ENCODE results near the gene USH1C.

USH1C gene

DNA sequence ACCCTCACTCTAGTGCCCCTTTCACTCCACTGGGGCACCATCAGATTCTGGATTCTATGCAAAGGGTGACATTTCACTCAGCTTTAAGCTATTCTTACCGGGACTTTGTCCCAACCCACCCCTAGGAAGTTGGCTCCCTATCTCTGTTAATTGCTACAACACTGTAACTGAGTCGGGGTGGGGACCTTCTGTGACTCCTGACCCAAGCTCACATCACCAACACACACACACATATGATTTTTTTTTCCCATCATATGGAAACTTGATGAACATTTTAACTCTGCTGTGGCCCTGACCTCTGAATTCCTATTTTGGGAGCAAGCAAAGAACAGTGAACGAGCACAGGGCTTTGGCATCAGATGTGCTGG is 16.6 kb downstream of the USH1C start:
- Histone ChIP-seq H3K27ac (ENCODE audit: low read length) (no peak overlapping the region), H2AFZ (ENCODE audit: low read depth, low read length) (no peak overlapping the region), H3K4me2 (ENCODE audit: low read length) (no peak overlapping the region), H3K4me3 (ENCODE audit: low read length) (no peak overlapping the region), H3K9ac (ENCODE audit: low read length) (no peak overlapping the region), H3K9me3 (ENCODE audit: insufficient read depth, low read length) (no peaks in the 10 kb centered on the region), H3K79me2 (ENCODE audit: low read length) (no peaks in the 10 kb centered on the region), H4K20me1 (ENCODE audit: insufficient read depth, low read length) (no peaks in the 10 kb centered on the region), H3K4me1 (ENCODE audit: low read length) (no peaks in the 10 kb centered on the region), H3K27me3 (ENCODE audit: low read depth, low read length) (peaks cover 24% of the 10 kb centered on the region), H3K36me3 (replicated peaks; ENCODE audit: low read depth, low read length) (no peaks in the 10 kb centered on the region)
- TF ChIP-seq, protein P1, sequence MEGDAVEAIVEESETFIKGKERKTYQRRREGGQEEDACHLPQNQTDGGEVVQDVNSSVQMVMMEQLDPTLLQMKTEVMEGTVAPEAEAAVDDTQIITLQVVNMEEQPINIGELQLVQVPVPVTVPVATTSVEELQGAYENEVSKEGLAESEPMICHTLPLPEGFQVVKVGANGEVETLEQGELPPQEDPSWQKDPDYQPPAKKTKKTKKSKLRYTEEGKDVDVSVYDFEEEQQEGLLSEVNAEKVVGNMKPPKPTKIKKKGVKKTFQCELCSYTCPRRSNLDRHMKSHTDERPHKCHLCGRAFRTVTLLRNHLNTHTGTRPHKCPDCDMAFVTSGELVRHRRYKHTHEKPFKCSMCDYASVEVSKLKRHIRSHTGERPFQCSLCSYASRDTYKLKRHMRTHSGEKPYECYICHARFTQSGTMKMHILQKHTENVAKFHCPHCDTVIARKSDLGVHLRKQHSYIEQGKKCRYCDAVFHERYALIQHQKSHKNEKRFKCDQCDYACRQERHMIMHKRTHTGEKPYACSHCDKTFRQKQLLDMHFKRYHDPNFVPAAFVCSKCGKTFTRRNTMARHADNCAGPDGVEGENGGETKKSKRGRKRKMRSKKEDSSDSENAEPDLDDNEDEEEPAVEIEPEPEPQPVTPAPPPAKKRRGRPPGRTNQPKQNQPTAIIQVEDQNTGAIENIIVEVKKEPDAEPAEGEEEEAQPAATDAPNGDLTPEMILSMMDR (IDR thresholded peaks at IDR 0.05; ENCODE audit: low read depth, low read length), result no peak
- no peak for TF ChIP-seq EZH2phosphoT487 (IDR thresholded peaks at IDR 0.05; ENCODE audit: low read depth)

DNA sequence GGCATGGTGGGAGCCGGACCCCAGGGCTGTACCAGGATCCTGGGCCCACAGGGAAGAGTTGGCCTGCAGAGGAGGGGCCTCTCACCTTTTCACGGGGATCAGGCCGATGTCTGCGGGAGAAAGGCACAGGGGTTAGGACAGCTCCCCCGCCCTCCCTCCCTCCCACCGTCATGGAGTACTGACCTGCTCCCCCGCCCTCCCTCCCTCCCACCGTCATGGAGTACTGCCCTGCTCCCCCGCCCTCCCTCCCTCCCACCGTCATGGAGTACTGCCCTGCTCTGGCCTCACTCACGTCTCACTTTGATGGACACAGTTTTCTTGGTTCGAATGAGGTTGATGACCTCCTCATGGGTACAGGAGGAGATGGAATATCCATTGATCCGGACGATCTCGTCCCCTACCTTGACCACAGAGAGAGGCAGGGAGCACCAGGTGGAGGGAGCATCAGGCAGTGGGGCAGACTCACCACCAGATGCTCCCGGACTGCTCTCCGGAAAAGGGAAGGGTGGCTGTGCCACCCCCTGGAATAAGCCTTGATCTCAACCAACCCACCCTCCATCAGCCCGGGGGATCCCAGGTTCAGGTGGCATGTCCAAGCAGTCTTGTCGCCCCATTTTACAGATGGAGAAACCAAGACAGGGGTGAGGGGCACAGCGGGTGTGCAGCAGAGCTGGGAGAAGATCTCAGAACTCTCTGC is 17.1 kb downstream of the USH1C start:
- H3K27me3 ChIP-seq (ENCODE audit: low read depth, low read length), result peaks cover 22% of the 10 kb centered on the region
- H3K9ac ChIP-seq (ENCODE audit: low read length), result no peak overlapping the region
- H3K4me1 ChIP-seq (ENCODE audit: low read length), result no peaks in the 10 kb centered on the region
- no peak overlapping the region for H2AFZ ChIP-seq (ENCODE audit: low read depth, low read length)
- no peak overlapping the region for H3K27ac ChIP-seq (ENCODE audit: low read length)
- no peaks in the 10 kb centered on the region for H3K36me3 ChIP-seq (replicated peaks; ENCODE audit: low read depth, low read length)
- no peak for TF ChIP-seq EZH2phosphoT487 (IDR thresholded peaks at IDR 0.05; ENCODE audit: low read depth)
- TF ChIP-seq, protein P1 (IDR thresholded peaks at IDR 0.05; ENCODE audit: low read depth, low read length), result no peak
- H3K79me2 ChIP-seq (ENCODE audit: low read length), result no peaks in the 10 kb centered on the region
- H3K9me3 ChIP-seq (ENCODE audit: insufficient read depth, low read length), result no peaks in the 10 kb centered on the region
- no peak overlapping the region for H3K4me2 ChIP-seq (ENCODE audit: low read length)
- no peak overlapping the region for H3K4me3 ChIP-seq (ENCODE audit: low read length)
- no peaks in the 10 kb centered on the region for H4K20me1 ChIP-seq (ENCODE audit: insufficient read depth, low read length)

DNA sequence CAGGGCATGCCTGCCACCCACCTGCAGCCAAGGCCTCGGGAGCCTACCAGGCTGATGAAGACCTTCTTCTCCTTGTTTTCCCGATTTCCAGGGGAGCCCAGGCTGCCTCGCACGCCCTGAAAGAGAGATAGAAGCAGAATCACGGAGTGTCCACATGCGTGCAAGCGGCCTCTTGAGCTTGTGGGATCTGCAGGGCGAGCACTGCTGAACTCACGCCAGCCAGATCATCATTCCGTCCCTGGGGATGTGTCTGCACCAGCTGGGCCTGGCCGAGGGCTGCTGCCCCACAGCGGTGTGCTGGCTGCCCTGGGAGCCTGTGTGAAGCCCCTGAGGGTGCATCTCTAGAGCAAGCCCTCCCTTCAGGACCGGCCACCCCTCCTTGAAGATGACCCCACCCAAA is 17.9 kb downstream of the USH1C start:
- H3K9me3 ChIP-seq (ENCODE audit: insufficient read depth, low read length), result no peaks in the 10 kb centered on the region

DNA sequence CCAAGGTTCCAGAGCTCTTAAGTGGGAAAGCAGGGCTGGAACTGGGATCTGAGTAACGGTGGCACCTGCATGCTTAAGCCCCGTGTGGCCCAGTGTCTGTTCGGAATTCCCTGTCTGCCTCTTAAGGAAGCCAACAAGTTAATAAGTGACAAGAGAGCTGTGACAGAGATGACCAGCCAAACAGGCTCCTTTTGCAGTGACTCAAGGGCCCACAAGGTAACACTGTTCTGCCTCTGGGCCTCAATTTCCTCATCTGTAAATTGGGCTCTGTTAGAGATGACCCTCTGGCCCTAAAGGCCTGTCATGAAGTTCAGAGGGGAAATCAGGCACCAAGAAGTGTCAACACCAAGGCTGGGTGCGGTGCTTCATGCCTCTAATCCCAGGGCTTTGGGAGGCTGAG is 18.6 kb downstream of the USH1C start:
- Histone ChIP-seq H3K4me1 (ENCODE audit: low read length) (no peaks in the 10 kb centered on the region), H3K36me3 (replicated peaks; ENCODE audit: low read depth, low read length) (no peaks in the 10 kb centered on the region), H2AFZ (ENCODE audit: low read depth, low read length) (no peak overlapping the region), H3K9me3 (ENCODE audit: insufficient read depth, low read length) (no peaks in the 10 kb centered on the region), H3K9ac (ENCODE audit: low read length) (no peak overlapping the region), H3K4me2 (ENCODE audit: low read length) (no peak overlapping the region), H3K27me3 (ENCODE audit: low read depth, low read length) (peaks cover 14% of the 10 kb centered on the region), H3K4me3 (ENCODE audit: low read length) (no peak overlapping the region), H3K27ac (ENCODE audit: low read length) (no peak overlapping the region), H4K20me1 (ENCODE audit: insufficient read depth, low read length) (no peaks in the 10 kb centered on the region), H3K79me2 (ENCODE audit: low read length) (no peaks in the 10 kb centered on the region)
- TF ChIP-seq EZH2phosphoT487 (IDR thresholded peaks at IDR 0.05; ENCODE audit: low read depth), result no peak
- TF ChIP-seq, protein P1 (IDR thresholded peaks at IDR 0.05; ENCODE audit: low read depth, low read length), result no peak

More for the DNA sequence above, 17.9 kb downstream of the USH1C start:
- Histone ChIP-seq H2AFZ (ENCODE audit: low read depth, low read length) (no peak overlapping the region), H3K79me2 (ENCODE audit: low read length) (no peaks in the 10 kb centered on the region), H3K27ac (ENCODE audit: low read length) (no peak overlapping the region), H3K27me3 (ENCODE audit: low read depth, low read length) (peaks cover 14% of the 10 kb centered on the region), H3K4me1 (ENCODE audit: low read length) (no peaks in the 10 kb centered on the region), H3K4me2 (ENCODE audit: low read length) (no peak overlapping the region), H3K9ac (ENCODE audit: low read length) (no peak overlapping the region), H4K20me1 (ENCODE audit: insufficient read depth, low read length) (no peaks in the 10 kb centered on the region), H3K36me3 (replicated peaks; ENCODE audit: low read depth, low read length) (no peaks in the 10 kb centered on the region), H3K4me3 (ENCODE audit: low read length) (no peak overlapping the region)
- TF ChIP-seq, protein P1 (IDR thresholded peaks at IDR 0.05; ENCODE audit: low read depth, low read length), result no peak
- no peak for TF ChIP-seq EZH2phosphoT487 (IDR thresholded peaks at IDR 0.05; ENCODE audit: low read depth)

All from OCI-LY3 (cell line).